K562 (cell line): Measurements from ENCODE around the gene SDC3. TPM values are rescaled to one million over a fixed set of nuclear protein-coding genes. Genes with fewer than 3 reads are reported as not detected.

Experiments
- MEIS2 ChIP-seq: fragments of 450-650 bp; IDR thresholded peaks from 2 replicates; pipeline ENCODE4 v1.6.1; 2014; ENCODE audit warnings: mild to moderate bottlenecking; ENCODE audit not compliant: partially characterized antibody
- PKNOX1 ChIP-seq: fragments of 450-650 bp; IDR thresholded peaks from 2 replicates; pipeline ENCODE4 v1.6.1; 2016
- TAF1 ChIP-seq: IDR thresholded peaks from 2 replicates; pipeline ENCODE4 v1.6.1; 2011; ENCODE audit warnings: mild to moderate bottlenecking, low read length, moderate library complexity; ENCODE audit not compliant: insufficient read depth, control insufficient read depth, severe bottlenecking; ENCODE audit errors: extremely low read depth
- ZBTB11 ChIP-seq, 3 experiments: fragments of 200-800 bp in 1 of 3; fragments of 250-450 bp in 1 of 3; fragments of 450-650 bp in 1 of 3; sonication (Bioruptor Pico) in 1 of 3; sonication (Bioruptor generic) in 1 of 3; formaldehyde crosslinking in 1 of 3; IDR thresholded peaks; 2 replicates each; pipeline versions ENCODE4 v1.6.1 to v1.8.0; 2016 to 2022; ENCODE audit warnings: mild to moderate bottlenecking in 2 of 3, missing genetic modification characterization in 2 of 3, missing compliant biosample characterization in 1 of 3, moderate library complexity in 1 of 3
- ZKSCAN1 ChIP-seq: fragments of 150-350 bp; IDR thresholded peaks from 2 replicates; pipeline ENCODE4 v1.6.1; 2016; ENCODE audit warnings: low read depth, low read length
- polyA plus RNA-seq, 8 experiments: library from polyadenylated mRNA; depleted of rRNA in 4 of 8; stranded (reverse) in 5 of 8; unstranded in 3 of 8; fragments of >200 nt; fragmentation: Nextera tagmentation in 2 of 8; fragmentation: Illumina TruSeq in 1 of 8; extraction: Ambion mirVana in 2 of 8; extraction: Trizol in 1 of 8; gene quantifications; 2 replicates each; pipeline versions ENCODE4 v1.2.1 to v1.2.3, GENCODE V29; 2011 to 2014; ENCODE audit warnings: inconsistent platforms in 1 of 8, missing spikeins in 1 of 8
- total RNA-seq, 7 experiments: library from RNA; depleted of rRNA in 6 of 7; stranded (reverse); fragments of >200 nt in 6 of 7; fragmentation: Illumina TruSeq in 2 of 7; extraction: Trizol in 2 of 7; gene quantifications; 2 replicates each; pipeline versions ENCODE4 v1.2.1 to v1.2.3, GENCODE V29; 2011 to 2021; ENCODE audit warnings: low replicate concordance in 1 of 7

SDC3 gene
- total and polyA plus RNA-seq, 9 of the 15 experiments (the other 6 are each of a cell fraction or from before 2014, with no cell fraction given): 0.38 to 44.1 (median 12.1) TPM

- TF ChIP-seq TAF1 (no peak), PKNOX1 (peak; percentile 18; the same call in 1 of the 2 replicates), MEIS2 (peak; percentile 11), ZKSCAN1 (peak; percentile 95), ZBTB11 (CRISPR knock-in tag; IDR thresholded peaks at IDR 0.05) (no peak)
Observed at GRCh38 chr1:30885570-30886522, 22.7 kb downstream of the SDC3 start (continued).
